ENCODE measurements around the gene TMSB15C.

The TMSB15C gene

GRCh38 chrX:104045642-104046041, 30.4 kb downstream of the TMSB15C start:
- H3K27ac ChIP-seq (ENCODE audit: low read depth, low read length), result no peak overlapping the region
- no peak overlapping the region for H2AFZ ChIP-seq (ENCODE audit: low read length, unreplicated experiment)
- H3K36me3 ChIP-seq (ENCODE audit: insufficient read depth, low read length), result no peaks in the 10 kb centered on the region
- H3K4me3 ChIP-seq (ENCODE audit: low read depth, low read length), result no peak overlapping the region
- peaks cover 10% of the 10 kb centered on the region for H3K27me3 ChIP-seq (ENCODE audit: insufficient read depth, low read length)
- no peaks in the 10 kb centered on the region for H3K4me1 ChIP-seq (ENCODE audit: control insufficient read depth, insufficient read depth, low read length, unreplicated experiment)
- H3K79me2 ChIP-seq (ENCODE audit: control insufficient read depth, insufficient read depth, low read length, unreplicated experiment), result no peaks in the 10 kb centered on the region

GRCh38 chrX:104041003-104041402, 35.0 kb downstream of the TMSB15C start:
- no peaks in the 10 kb centered on the region for H3K79me2 ChIP-seq (ENCODE audit: control insufficient read depth, insufficient read depth, low read length, unreplicated experiment)
- no peaks in the 10 kb centered on the region for H3K36me3 ChIP-seq (ENCODE audit: insufficient read depth, low read length)
- H3K27me3 ChIP-seq (ENCODE audit: insufficient read depth, low read length), result peaks cover 29% of the 10 kb centered on the region
- no peak overlapping the region for H2AFZ ChIP-seq (ENCODE audit: low read length, unreplicated experiment)
- no peak overlapping the region for H3K4me3 ChIP-seq (ENCODE audit: low read depth, low read length)
- H3K4me1 ChIP-seq (ENCODE audit: control insufficient read depth, insufficient read depth, low read length, unreplicated experiment), result no peaks in the 10 kb centered on the region
- no peak overlapping the region for H3K27ac ChIP-seq (ENCODE audit: low read depth, low read length)

GRCh38 chrX:104039689-104040505, 36.1 kb downstream of the TMSB15C start, which contains the start of gene H2BW2:
TSS of gene H2BW2 (plus strand) at chrX:104039956. CDS start at chrX:104039995, 39 bp downstream.
- Histone ChIP-seq H2AFZ (ENCODE audit: low read length, unreplicated experiment) (no peak within 1 kb of the TSS), H3K27ac (ENCODE audit: low read depth, low read length) (no peak within 1 kb of the TSS), H3K79me2 (ENCODE audit: control insufficient read depth, insufficient read depth, low read length, unreplicated experiment) (no peaks in the 10 kb centered on the region), H3K4me3 (ENCODE audit: low read depth, low read length) (no peak within 1 kb of the TSS), H3K36me3 (ENCODE audit: insufficient read depth, low read length) (no peaks in the 10 kb centered on the region), H3K27me3 (ENCODE audit: insufficient read depth, low read length) (peaks cover 35% of the 10 kb centered on the region), H3K4me1 (ENCODE audit: control insufficient read depth, insufficient read depth, low read length, unreplicated experiment) (no peaks in the 10 kb centered on the region)

All from ACC112 (cell line).